ENCODE data around the gene CCDC149.

DNA sequence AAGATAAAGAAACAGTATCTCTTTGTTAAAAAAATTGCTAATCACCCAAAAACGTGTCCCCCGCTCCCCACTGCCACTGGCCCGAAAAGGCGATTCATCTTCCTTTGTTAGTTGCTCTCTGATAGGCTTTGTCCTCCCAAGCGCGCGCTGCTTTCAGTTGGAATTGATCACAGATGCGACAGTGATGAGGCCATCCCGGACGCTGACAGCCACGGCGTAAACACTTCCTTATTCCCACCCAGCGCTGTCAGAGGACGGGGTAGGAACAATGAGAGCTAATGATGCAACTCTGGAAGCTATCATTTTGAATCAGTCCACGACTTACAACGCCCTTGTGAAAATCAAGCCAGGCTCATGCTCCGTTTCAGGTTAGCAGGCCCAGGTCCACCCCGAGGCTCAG is 96.0 kb downstream of the CCDC149 start:
- TF ChIP-seq POLR2A (IDR thresholded peaks at IDR 0.05; ENCODE audit: low read length) (no peak), GATA1 (IDR thresholded peaks at IDR 0.05; ENCODE audit: low read depth, low read length) (no peak)
